GM18520 (cell line): Measurements from ENCODE around the gene SELL.
A peak's percentile ranks its signal among the peaks of the same experiment; 100 is the strongest.
"Not testable (repeated sequence)": the region's sequence is repeated elsewhere in the genome, so short reads cannot be mapped to it uniquely, and the experiment has no call there.

ENCODE experiments used
- ATAC-seq: cut with Tn5 transposase; IDR thresholded peaks from one replicate; pipeline ENCODE4 v1.9.1; 2021; ENCODE audit not compliant: unreplicated experiment

SELL gene

DNA sequence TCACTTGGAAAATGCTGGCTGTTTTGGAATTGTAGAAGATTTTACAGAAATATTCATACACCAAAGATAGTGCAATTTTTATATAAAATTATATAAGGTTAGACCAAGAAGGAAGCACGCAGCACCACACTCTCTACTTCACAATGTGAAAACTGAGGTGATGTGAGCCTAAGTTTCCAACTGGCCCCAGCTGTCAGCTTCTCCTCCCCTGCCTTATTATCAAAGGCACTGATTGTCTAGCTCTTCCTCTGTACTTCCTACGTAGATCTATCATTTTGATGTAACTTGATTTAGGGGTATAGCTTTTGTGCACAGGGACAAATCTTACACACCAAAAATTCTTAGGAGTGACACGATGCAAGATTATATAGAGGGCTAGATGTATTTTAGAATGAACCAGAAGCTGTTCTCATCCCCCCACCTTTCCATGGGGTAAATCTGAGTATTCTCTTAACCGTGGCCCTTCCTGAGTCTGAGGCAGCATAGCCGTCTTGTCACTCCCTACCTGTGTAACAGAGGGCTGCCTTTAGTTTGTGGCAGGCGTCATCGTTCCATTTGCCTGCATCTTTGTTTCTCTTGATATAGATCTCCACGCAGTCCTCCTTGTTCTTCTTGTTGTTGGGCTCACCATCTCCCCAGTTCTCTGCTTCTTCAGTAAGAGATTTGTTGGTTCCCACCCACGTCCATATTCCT lies 3.4 kb downstream of the SELL start:
- no peak for ATAC-seq

DNA sequence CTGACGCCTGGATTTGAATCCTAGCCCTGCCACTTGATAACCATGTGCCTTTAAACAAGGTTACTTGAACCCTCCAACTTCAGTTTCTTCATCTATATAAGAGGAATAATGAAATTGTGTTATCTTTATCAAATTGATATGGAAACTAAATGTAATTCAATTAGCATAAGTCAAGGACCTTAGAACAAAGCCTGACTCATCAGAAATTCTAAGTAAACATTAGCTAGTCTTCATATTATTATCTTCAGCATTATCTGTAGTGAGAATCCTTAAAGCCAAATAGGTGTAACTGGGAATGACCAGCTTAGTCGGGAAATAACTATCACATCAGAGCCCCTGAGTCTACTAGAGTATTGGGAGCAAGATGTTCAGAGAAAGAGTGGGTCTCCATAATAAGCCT lies 6.6 kb downstream of the SELL start:
- no peak for ATAC-seq

DNA sequence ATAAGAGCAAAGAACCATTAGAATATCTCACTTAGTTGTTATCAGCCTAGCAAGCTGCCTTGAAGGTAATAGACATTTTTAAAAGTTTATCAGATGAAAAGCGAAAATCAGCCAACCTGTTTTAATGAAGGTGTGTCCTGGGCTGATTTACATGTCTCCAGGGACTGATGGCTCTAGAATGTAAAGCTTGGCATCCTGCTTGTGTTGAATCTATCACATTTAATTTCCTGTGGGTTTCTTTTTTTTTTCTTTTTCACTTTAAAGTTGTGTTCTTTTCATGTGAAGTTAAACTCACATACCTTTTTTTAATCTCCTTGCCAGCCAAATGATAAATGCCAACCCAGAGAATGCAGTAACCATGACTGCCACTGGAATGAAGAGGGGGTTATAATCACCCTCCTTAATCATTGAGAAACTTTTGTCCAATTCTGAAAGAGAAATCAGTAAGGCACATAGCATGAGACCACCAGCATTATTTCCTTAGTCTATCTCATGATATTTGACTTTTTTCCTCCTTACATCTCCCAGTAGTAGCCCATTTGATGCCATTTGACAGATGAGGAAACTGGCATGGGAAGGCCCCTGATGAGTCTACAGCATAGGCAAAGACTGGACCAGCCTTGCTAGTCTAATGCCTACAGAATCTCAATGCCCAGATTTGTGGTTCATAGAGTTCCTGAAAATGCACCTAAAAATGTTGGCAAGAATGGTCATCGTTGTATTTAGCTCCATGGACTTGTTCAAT lies 10.0 kb downstream of the SELL start:
- ATAC-seq = no peak

DNA sequence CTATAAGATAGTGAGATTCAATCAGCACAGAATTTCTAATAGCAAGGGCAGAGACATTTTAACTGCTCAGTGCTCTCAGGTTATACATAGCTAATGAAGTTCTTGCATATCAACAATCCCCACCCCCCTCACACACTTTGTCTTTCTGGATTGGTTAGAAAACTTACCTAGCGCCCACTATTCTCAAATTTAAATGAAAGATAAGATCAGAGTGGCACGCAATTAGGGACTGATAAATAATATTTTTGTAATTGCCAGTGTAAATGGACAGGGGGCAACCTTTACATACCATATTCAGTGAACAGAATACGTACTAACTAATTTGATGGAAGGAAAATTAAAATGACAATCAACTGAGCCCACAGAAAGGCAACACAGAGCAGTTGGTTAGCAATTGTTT lies 11.7 kb downstream of the SELL start:
- no peak for ATAC-seq

DNA sequence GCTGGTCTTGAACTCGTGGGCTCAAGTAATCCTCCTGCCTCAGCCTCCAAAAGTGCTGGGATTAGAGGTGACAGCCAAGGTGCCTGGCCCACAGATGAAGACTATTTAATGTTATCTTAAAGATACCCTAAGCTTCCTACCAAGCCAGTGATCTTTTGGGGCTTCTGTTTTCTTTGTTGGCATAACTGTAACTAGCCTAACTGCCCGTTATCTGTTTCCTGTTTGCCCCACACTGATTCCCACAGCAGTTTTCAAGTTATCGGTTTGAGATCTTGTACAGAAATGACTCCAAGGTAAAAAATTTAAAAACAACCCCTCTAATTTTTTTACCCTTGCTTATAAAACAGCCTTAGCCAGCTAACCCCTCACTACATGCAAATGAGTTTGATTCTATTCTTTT lies 12.4 kb downstream of the SELL start:
- ATAC-seq = no peak

DNA sequence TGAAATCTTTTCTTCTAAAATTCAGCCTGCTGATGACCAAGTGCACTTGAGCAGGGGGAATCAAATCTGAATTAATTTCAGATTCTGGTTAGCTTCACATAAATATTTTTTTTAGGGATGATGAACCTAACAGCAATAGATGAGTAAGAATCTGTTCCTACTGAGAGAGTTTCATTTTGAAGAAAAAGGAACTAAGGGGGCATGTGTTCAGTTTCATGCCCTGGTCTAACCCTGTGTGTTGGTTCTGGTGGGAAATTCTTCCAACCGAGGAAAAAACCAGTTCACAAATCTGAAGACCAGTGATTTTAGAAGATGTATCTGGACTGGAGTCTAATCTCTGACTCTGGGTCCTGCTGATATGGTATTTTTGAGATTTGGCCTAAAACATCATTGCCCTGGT lies 13.7 kb downstream of the SELL start:
- no peak for ATAC-seq

DNA sequence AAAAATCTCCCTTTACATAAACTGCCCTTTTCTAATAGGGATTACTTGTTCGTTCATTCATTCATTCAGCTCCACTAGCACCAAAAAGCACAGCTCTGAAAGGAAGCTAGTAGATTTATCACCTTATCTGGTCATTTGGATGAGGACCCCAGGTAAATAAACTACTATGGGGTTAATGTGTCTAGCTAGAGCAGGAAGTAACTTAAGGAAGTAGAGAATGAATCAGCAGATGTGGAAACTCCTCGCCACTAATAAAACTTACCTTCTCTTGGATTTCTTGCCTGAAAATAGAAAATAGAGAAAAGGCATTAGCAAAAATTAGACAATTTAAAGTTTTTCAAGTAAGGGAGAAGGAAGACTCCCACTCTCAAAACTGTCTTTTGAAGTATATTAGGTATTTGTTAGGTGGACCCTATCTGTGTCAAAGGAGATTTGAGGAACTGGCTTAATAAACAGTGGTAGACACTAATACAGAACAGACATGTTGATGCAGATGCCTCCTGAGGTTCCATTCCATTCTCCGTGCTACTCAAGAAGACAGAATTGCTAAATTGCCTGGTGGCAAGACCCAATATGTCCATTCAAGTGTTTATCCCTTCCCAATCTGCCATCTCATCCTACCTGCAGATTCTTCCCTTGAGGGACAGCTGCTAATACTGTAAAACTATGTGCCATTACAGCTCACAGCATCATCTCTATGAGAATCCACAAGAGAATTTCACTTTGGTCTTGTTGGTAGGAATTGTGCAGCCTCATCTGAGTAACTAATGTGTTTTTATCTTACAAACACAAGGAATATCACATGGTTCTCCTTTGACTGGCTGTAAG lies 14.9 kb downstream of the SELL start:
- ATAC-seq = no peak

DNA sequence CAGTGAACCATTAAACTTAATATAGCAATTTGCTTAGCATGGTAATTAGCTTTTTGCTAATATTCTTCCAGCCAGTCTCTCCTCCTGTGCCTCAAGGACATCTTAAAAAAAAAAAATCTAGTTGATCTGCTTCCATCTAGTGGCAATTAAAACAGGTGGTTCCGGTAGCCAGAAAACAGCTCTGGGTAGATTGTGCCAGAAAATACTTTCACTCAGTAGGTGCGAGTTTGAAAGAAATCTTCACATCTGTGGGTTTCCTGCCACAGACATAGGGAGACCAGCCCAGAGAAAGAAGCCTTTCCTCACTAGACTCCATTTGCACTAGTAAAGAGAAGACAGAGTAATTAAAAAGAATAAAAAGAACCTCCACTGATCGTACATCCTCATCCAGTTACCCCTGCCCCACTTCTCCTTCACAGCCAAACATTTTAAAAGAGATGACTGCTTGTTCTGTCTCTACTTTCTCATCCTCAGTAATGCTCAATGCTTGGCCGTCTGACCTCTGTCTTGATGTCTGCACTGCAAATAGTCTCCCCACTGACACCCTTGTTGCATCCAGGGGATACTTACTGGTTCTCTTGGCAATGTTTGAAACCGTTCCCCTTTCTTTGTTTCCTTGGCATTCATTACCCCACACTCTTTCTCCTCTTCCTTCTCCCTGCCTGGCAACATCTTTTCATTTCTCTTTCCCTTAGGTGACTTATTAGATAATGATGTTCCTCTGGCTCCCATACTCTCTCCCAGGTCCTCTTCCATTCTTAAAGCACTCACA lies 16.9 kb downstream of the SELL start:
- peak; percentile 20 for ATAC-seq

DNA sequence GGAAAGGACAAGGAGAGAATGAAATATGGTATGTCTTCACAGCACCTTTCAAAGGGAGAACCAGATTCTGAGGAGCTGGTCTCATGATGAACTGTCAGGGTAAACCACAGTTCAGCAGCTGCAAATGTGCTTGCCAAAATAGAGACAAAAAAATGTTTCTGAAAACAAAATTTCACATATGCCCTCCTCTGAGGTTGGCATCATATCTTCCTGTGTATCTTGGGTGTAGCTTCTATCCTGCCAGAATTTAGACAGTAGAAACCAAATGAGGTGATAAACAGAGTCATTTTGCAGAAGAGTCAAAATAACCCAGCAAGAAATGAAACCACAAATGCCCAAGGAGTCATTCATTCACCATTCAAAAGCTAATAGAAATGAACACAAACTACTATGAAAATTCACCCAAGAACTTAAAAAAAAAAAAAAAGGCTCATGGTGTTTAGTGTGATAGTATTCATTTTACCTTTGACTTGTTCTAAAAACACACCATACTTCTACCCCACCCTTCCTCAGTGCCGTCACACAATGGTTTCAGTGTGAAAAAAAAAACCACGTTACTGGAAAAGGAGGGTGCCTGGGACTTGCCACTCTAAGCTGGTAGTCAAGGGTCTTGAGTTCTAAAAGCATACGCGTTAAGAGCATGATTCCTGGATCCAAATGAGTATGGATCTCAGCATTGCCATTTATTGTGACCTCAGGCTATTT lies 18.5 kb downstream of the SELL start:
- ATAC-seq = peak; percentile 50

DNA sequence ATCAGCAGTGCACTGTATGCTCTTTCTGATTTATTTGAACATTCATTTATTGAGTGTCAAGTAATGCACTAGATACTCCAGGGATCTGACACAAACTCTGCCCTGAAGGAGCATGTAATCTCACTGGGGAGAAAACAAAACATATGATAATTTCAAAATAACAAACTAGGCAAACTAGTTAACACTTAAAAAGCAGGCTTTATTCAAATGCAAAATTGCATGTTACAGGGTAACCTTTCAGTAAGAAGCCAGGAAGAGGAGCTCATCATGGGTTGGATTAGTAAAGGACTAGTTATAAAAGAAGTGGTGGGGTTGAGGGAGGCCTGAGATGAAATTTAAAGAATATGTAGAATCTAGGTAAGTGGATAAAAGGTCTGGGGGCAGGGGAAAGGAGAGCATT lies 20.9 kb downstream of the SELL start:
- no peak for ATAC-seq

DNA sequence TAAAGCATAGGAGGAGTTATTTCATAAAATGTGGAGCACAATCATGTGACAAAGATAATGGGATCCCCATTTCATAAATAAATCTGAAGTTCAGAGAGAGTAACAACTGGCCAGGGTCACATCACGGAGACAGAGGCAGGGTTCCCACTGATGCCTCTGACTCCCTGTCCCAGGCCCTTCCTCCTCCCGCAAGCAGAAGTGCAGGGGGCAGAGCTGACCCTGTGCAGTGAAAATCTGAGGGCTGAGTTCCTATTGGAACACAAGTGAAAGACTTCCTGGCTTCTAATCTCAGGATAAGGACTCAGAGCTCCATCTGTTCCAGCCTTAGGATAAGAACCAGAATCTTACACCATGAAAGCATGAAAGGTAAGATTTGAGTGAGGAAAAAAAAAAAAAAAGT lies 22.0 kb downstream of the SELL start:
- no peak for ATAC-seq

DNA sequence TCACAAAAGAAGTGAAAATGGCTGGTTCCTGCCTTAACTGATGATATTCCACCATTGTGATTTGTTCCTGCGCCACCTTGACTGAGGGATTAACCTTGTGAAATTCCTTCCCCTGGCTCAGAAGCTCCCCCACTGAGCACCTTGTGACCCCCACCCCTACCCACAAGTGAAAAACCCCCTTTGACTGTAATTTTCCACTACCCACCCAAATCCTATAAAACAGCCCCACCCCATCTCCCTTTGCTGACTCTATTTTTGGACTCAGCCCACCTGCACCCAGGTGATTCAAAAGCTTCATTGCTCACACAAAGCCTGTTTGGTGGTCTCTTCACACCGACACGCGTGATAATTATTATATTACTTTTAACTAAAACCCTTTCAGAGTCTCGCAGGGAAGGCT lies 23.0 kb downstream of the SELL start:
- not testable (repeated sequence) for ATAC-seq

DNA sequence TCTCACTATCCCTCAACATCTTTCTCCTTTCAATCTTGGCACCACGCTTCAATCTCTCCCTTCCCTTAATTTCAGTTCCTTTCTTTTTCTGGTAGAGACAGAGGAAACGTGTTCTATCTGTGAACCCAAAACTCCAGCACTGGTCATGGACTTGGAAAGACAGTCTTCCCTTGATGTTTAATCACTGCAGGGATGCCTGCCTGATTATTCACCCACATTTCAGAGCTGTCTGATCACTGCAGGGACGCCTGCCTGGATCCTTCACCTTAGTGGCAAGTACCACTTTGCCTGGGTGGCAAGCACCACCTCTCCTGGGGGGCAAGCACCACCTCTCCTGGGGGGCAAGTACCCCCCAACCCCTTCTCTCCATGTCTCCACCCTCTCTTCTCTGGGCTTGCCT lies 27.8 kb downstream of the SELL start:
- ATAC-seq = no peak

DNA sequence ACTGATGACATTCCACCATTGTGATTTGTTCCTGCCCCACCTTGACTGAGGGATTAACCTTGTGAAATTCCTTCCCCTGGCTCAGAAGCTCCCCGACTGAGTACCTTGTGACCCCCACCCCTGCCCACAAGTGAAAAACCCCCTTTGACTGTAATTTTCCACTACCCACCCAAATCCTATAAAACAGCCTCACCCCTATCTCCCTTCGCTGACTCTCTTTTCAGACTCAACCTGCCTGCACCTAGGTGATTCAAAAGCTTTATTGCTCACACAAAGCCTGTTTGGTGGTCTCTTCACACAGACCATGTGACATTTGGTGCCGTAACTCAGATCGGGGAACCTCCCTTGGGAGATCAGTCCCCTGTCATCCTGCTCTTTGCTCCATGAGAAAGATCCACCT lies 28.3 kb downstream of the SELL start:
- ATAC-seq = not testable (repeated sequence)

DNA sequence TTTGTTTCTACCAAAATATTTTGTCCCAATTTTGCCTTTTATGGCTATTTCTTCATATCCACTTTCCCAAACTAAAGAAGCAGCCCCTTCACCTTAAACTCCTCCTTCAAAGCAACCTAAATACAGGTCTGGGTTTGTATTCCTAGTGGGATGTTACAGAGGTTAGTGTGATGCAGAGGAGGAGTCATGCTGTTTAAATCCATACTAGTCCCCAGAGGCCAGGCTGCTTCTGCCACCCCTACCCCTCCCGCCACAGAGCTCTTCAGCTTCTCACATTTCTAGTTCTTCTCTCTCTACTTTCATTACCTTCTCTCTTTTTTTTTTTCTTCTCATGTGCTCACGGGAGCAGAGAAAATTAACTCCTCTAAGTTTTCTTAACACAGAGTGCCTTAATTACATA lies 29.3 kb downstream of the SELL start:
- ATAC-seq = no peak

DNA sequence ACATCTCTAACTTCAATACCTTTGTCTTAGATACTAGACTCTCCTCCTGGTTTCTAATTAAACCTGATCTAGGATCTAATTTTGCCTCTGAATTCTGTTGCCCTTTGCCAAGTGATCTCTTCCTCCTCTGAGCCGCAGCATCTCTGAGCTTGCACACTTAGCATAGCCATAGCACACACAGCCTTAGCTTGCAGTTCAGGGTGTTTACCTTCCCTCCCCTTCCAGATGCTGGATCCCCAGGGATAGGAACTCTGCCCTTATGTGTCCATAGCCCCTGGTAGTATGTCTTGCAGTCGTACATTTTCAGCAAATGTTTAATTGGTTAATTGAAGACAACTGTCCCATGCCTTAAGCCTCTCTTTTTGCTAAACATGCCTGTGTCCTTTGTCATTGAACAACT lies 30.3 kb downstream of the SELL start:
- no peak for ATAC-seq

DNA sequence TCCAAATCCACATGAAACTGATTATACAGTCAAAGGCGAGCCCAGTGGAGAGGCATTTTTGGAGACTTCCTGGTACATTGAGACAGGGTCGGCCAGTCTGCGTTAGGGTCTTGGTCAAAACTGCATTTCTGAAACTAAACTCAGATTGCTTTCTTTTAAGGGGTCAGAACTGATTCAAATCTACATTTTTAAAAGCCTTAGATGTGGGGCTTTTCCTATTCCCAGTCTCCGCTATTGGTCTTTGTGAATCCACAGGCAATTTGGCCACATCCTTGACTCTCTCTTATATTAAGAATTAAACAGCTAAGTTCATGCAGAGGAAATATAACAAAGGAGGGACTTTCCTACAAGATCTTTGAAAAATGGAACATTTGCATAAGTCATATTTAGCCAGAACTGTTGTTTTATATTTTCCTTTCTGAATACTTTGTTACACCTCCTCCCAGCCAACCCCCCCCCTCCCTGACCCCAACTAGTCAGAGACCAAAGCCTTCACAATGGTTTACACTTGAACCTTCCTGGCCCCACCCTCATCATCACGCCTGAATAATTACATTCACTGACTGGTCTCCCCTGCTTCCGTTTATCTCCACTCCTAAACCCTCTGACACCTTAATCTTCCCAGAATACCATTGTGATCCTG lies 30.9 kb downstream of the SELL start:
- no peak for ATAC-seq

DNA sequence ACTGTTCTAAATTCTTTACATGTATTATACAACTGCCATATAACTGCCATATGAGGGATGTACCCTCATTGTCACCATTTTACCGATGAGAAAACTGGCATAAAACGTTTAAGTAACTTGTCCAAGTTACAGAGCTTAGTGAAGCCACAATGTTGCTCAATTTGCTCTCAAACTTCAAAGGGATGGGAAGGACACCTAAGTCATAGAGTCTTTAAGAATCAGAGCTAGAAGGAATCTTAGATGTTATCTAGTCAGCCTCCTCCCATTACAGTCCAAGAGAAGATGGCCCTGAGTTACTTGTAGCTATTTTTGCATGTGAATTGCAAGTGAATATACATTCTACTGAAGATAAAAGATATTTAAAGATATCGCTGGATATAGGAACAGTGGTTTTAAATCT lies 31.7 kb downstream of the SELL start:
- ATAC-seq = no peak

DNA sequence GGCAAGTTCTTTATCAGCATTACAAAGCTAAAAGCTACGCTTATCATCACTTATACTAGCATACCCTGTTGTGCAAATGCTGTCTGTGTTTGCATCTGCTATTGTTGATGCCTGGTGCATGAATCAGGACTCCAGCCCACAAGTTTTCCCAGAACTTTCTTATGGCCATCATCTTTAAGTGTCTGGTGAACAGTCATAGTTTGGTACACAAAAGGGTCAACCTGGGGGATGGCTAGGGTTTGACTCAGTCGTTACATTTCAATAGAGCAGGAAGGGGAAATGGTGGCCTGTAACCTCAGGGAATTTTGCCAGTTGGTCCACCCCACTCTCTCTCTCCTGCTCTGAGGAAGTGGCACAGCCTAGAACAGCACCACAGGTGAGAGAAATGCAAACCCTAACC lies 35.4 kb downstream of the SELL start:
- no peak for ATAC-seq

DNA sequence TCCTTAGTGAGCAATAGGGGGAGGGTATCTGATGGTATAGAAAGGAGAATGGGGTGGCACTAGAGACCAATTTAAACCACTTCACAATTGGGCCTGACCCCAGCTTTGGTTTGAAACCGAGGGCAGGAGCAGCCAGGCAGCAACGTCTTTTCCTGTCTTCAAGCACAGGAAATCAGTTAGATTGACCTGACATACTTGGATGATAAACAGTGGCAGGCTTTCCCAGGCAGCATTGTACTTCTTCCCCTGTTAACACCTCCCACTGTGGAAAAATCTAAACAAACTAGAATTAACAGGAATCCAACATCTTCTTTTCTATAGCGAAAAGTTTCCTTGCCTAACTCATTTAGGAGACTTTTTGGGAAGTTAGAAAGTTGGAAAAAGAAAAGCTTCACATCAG lies 40.6 kb downstream of the SELL start:
- no peak for ATAC-seq
